Measurements from ENCODE around the gene COL4A1.

DNA sequence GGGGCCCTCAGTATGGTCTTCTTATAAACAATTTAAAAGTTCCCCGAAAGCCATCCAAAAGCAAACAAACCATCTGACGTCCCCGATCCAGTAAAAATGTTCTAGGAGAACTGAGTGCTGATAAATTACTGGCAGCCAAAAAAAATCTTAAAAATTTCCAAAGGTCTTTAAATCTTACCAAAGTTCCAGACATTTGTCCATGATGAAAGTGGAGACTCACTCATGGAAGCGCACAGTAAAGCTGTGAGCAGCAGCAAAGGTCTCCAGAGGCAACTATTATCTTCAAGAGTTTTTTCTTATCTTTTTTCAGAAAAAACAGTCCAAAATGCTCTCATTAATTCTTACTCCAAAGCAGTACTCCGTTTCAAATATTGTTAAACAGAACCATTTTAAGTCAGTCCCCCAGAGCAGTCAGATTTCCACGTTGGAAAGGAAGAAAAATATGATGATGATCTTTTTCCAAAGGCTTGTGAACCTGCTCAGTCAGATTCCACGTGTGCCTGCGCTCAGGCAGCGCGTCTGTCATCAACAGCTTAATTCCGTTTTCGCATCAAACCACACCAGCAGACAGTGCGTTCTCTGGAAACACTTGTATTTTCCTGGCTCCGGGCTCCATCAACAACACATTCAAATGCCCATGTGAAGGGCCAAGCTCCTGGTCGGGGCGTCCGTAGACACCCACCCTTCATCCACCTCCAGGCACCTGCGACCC is 85.4 kb downstream of the COL4A1 start:
- TF ChIP-seq EZH2phosphoT487 (IDR thresholded peaks at IDR 0.05; ENCODE audit: insufficient read depth, low read depth), result no peak
- TF ChIP-seq EZH2 (IDR thresholded peaks at IDR 0.05; ENCODE audit: insufficient read depth, poor library complexity, severe bottlenecking), result no peak

Measured in GM23248 (cell line).